OCI-LY7 (cell line): ENCODE results near the gene HACD2.

ENCODE experiments used
- EZH2phosphoT487 ChIP-seq: fragments of 200-600 bp; sonication (generic); IDR thresholded peaks from 2 replicates; pipeline ENCODE4 v1.6.1; 2018; ENCODE audit warnings: low read depth, borderline replicate concordance, mild to moderate bottlenecking, mixed run types, antibody characterized with exemption, low read length, moderate library complexity, mixed read lengths
- TF ChIP-seq, protein P1 (sequence below): fragments of 200-600 bp; sonication (generic); conservative IDR thresholded peaks from 2 replicates; pipeline ENCODE4 v1.5.1; 2014; ENCODE audit warnings: mild to moderate bottlenecking, antibody characterized with exemption, low read length, moderate library complexity, mixed read lengths

DNA sequence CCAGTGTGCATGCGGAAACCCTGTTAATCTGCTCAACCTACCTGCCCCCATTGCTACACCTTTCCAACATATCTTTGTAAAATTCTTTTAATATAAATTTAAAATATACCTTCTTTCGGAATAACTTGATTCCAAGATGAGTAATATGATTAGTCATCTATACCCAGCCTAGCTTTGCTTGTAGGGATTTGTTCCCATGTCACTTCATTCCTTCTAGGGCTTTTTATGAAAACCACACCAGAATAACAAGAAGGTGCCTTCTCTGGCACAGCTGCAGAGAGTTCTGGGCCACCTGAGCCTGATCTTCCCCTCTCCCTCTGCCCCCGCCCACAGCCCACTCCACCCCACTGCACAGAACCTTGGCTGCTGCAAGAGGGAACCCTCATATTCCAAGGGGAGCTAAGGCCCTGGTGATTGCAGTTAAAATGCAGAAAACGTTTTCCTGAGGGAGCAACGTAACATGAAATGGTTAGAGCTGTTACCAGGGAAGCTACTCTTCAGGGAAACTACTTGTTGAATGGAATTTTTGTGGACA, 38.6 kb upstream of the HACD2 start:
- TF ChIP-seq, protein P1, sequence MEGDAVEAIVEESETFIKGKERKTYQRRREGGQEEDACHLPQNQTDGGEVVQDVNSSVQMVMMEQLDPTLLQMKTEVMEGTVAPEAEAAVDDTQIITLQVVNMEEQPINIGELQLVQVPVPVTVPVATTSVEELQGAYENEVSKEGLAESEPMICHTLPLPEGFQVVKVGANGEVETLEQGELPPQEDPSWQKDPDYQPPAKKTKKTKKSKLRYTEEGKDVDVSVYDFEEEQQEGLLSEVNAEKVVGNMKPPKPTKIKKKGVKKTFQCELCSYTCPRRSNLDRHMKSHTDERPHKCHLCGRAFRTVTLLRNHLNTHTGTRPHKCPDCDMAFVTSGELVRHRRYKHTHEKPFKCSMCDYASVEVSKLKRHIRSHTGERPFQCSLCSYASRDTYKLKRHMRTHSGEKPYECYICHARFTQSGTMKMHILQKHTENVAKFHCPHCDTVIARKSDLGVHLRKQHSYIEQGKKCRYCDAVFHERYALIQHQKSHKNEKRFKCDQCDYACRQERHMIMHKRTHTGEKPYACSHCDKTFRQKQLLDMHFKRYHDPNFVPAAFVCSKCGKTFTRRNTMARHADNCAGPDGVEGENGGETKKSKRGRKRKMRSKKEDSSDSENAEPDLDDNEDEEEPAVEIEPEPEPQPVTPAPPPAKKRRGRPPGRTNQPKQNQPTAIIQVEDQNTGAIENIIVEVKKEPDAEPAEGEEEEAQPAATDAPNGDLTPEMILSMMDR, result no peak
- no peak for TF ChIP-seq EZH2phosphoT487
